Measurements from ENCODE around the gene NXF1. TPM values are rescaled to one million over a fixed set of nuclear protein-coding genes. Genes with fewer than 3 reads are reported as not detected.

Gene NXF1
- polyA plus RNA-seq, 2 donors, result 77.9 to 84.7 TPM

DNA sequence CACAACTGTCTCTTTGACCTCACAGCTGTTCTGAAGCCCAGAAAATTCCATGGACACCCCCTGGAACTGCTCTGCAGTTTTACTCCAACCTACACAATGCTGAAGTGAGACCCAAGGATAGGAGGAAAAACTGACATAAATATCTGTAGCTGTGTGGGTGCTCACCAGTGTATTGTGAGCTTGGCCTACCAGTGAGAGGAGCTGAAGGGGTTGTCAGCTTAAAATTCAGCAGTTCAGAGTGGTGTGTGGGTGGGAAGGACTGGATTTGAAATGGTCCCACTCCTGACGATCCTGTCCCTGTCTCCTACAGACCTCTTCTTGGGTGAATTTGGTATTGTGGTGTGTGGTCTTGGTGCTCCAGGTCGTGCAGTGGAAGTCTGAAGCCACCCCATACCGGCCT lies 15.7 kb downstream of the NXF1 start:
- Histone ChIP-seq H3K4me1 (ENCODE audit: control insufficient read depth in 2 of 2, insufficient read depth in 2 of 2, low read length in 1 of 2) (peaks cover 8 to 9% of the 10 kb centered on the region in 2 donors), H3K27me3 (ENCODE audit: control insufficient read depth in 1 of 2, insufficient read depth in 2 of 2, low read length in 2 of 2) (no peaks in the 10 kb centered on the region)

DNA sequence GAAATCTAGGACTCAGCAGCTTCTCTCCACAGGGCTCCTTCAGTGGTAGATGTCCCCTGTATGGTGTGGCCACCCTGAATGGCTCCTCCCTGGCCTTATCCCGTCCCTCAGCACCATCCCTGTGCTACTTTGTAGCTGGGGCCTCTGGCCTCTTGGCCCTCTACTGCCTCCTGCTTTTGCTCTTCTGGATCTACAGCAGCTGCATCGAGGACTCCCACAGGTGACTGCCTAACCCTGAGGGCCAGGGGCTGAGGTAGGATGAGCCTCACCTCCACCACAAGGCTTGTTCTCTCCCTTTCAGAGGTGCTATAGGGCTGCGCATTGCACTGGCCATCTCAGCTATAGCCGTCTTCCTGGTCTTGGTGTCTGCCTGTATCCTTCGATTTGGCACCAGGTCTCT lies 16.2 kb downstream of the NXF1 start:
- peaks cover 8 to 9% of the 10 kb centered on the region in 2 donors for H3K4me1 ChIP-seq (ENCODE audit: control insufficient read depth in 2 of 2, insufficient read depth in 2 of 2, low read length in 1 of 2)
- WGBS, 2 donors, result 60 to 75% methylated on average over 5 of the region's 5 CpGs

More for the DNA sequence above, 15.7 kb downstream of the NXF1 start:
- peak overlapping the region in 1 of 2 donors; percentile 47 for H3K27ac ChIP-seq (ENCODE audit: low read depth in 2 of 2, low read length in 1 of 2)
- no peaks in the 10 kb centered on the region for H3K9me3 ChIP-seq (ENCODE audit: control insufficient read depth in 2 of 2, insufficient read depth in 1 of 2, low read depth in 1 of 2, low read length in 1 of 2)
- no peak overlapping the region for H3K4me3 ChIP-seq (ENCODE audit: low read depth in 1 of 2, low read length in 2 of 2)
- 58 to 59% methylated on average over 3 of the region's 3 CpGs for WGBS, 2 donors
- peaks cover 0 to 19% of the 10 kb centered on the region in 2 donors for H3K36me3 ChIP-seq (ENCODE audit: control insufficient read depth in 2 of 2, insufficient read depth in 2 of 2, low read length in 1 of 2)

DNA sequence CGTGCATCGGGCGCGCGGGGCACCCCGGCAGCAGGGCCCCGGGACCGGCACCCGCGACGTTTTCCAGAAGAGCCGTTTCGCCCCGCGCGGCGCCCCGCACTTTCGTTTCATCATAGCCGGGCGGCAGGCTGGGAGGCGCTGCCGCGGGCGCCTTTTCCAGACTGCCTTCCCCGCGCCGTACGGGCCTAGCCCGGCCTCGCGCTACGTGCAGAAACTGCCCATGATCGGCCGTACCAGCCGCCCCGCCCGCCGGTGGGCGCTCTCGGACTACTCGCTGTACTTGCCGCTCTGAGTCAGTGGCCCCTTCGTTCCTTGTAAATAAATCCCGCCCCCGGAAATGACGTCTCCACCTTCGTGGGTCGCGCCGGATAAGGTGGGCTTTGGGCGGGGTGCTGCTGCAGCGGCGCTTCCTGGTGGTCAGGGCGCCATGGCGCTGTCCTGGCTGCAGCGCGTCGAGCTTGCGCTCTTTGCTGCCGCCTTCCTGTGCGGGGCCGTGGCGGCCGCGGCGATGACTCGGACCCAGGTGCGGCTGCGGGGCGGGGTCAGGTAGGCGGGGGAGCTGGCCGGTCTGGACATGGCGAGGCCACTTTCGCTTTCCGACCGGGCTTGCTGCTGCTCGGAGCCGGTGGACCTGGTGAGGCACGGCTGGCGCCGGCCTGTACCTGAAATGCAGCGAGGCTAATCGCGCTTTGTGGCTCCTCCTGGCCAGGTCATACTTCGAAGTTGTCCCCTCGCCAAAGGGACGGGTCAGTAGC lies 18.1 kb downstream of the NXF1 start, which contains the start of gene TMEM179B:
Gene TMEM179B (plus strand): TSS at position 398 of the 755 bp plus-strand sequence. CDS start 30 bp downstream, at position 428.
- no peaks in the 10 kb centered on the region for H3K27me3 ChIP-seq (ENCODE audit: control insufficient read depth in 1 of 2, insufficient read depth in 2 of 2, low read length in 2 of 2)
- peaks cover 0 to 15% of the 10 kb centered on the region in 2 donors for H3K36me3 ChIP-seq (ENCODE audit: control insufficient read depth in 2 of 2, insufficient read depth in 2 of 2, low read length in 1 of 2)
- no peaks in the 10 kb centered on the region for H3K9me3 ChIP-seq (ENCODE audit: control insufficient read depth in 2 of 2, insufficient read depth in 1 of 2, low read depth in 1 of 2, low read length in 1 of 2)
- peak within 1 kb of the TSS; percentile 99 to 100 for H3K27ac ChIP-seq (ENCODE audit: low read depth in 2 of 2, low read length in 1 of 2)
- peak within 1 kb of the TSS; percentile 79 to 89 for H3K4me3 ChIP-seq (ENCODE audit: low read depth in 1 of 2, low read length in 2 of 2)
- 0% methylated on average over 86 to 88 of the region's 88 CpGs for WGBS, 2 donors
- peaks cover 5% of the 10 kb centered on the region in 2 donors for H3K4me1 ChIP-seq (ENCODE audit: control insufficient read depth in 2 of 2, insufficient read depth in 2 of 2, low read length in 1 of 2)

More for the DNA sequence above, 16.2 kb downstream of the NXF1 start:
- Histone ChIP-seq H3K27ac (ENCODE audit: low read depth in 2 of 2, low read length in 1 of 2) (peak overlapping the region in 1 of 2 donors; percentile 35), H3K27me3 (ENCODE audit: control insufficient read depth in 1 of 2, insufficient read depth in 2 of 2, low read length in 2 of 2) (no peaks in the 10 kb centered on the region), H3K36me3 (ENCODE audit: control insufficient read depth in 2 of 2, insufficient read depth in 2 of 2, low read length in 1 of 2) (peaks cover 0 to 15% of the 10 kb centered on the region in 2 donors), H3K9me3 (ENCODE audit: control insufficient read depth in 2 of 2, insufficient read depth in 1 of 2, low read depth in 1 of 2, low read length in 1 of 2) (no peaks in the 10 kb centered on the region), H3K4me3 (ENCODE audit: low read depth in 1 of 2, low read length in 2 of 2) (peak overlapping the region in 1 of 2 donors; percentile 11)

DNA sequence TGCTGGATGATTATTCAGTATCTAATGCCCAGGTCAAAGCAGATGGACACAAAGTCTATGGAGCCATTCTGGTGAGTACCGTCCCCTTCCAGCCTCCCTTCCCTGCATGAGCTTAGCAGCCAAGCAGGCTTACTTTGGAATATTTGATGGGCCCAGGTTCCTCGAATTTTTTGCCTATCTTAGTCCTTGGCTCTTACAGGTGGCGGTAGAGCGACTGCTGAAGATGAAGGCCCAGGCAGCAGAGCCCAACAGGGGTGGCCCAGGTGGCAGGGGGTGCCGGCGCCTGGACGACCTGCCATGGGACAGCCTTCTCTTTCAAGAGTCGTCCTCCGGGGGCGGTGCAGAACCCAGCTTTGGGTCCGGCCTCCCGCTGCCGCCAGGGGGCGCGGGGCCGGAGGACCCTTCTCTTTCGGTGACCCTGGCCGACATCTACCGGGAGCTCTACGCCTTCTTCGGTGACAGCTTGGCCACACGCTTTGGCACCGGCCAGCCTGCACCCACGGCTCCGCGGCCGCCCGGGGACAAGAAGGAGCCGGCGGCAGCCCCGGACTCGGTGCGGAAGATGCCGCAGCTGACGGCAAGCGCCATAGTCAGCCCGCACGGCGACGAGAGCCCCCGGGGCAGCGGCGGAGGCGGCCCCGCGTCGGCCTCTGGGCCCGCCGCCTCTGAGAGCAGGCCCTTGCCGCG lies 18.8 kb downstream of the NXF1 start:
- H3K9me3 ChIP-seq (ENCODE audit: control insufficient read depth in 2 of 2, insufficient read depth in 1 of 2, low read depth in 1 of 2, low read length in 1 of 2), result no peaks in the 10 kb centered on the region
- no peaks in the 10 kb centered on the region for H3K27me3 ChIP-seq (ENCODE audit: control insufficient read depth in 1 of 2, insufficient read depth in 2 of 2, low read length in 2 of 2)
- H3K4me3 ChIP-seq (ENCODE audit: low read depth in 1 of 2, low read length in 2 of 2), result peak overlapping the region; percentile 79 to 89
- H3K4me1 ChIP-seq (ENCODE audit: control insufficient read depth in 2 of 2, insufficient read depth in 2 of 2, low read length in 1 of 2), result peaks cover 2 to 4% of the 10 kb centered on the region in 2 donors
- peaks cover 0 to 18% of the 10 kb centered on the region in 2 donors for H3K36me3 ChIP-seq (ENCODE audit: control insufficient read depth in 2 of 2, insufficient read depth in 2 of 2, low read length in 1 of 2)
- H3K27ac ChIP-seq (ENCODE audit: low read depth in 2 of 2, low read length in 1 of 2), result peak overlapping the region; percentile 99 to 100
- WGBS, 2 donors, result 1% methylated on average over 48 to 51 of the region's 51 CpGs

DNA sequence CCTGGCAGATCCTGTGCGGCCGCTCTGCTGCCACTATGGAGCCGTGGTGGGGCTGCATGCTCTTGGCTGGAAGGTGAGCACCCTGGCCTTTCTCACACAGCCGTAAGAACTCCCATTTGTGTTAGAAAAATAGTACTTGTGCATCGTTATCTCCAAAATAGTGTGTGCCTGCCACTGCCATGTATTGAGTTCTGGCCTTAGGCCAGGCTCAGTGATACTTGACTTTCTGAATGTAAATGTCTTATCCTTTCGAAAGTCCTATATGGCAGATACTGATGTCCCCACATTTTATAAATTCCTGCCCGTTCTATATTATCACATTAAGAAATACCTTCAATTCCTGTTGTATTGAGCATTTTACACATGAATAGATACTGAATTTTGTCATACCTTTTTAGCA lies 22.5 kb downstream of the NXF1 start:
- Histone ChIP-seq H3K36me3 (ENCODE audit: control insufficient read depth in 2 of 2, insufficient read depth in 2 of 2, low read length in 1 of 2) (peaks cover 0 to 19% of the 10 kb centered on the region in 2 donors), H3K4me1 (ENCODE audit: control insufficient read depth in 2 of 2, insufficient read depth in 2 of 2, low read length in 1 of 2) (peaks cover 0 to 4% of the 10 kb centered on the region in 2 donors), H3K9me3 (ENCODE audit: control insufficient read depth in 2 of 2, insufficient read depth in 1 of 2, low read depth in 1 of 2, low read length in 1 of 2) (no peaks in the 10 kb centered on the region), H3K27me3 (ENCODE audit: control insufficient read depth in 1 of 2, insufficient read depth in 2 of 2, low read length in 2 of 2) (no peaks in the 10 kb centered on the region), H3K27ac (ENCODE audit: low read depth in 2 of 2, low read length in 1 of 2) (no peak overlapping the region), H3K4me3 (ENCODE audit: low read depth in 1 of 2, low read length in 2 of 2) (no peak overlapping the region)
- WGBS, 2 donors, result 93 to 97% methylated on average over 7 of the region's 7 CpGs

DNA sequence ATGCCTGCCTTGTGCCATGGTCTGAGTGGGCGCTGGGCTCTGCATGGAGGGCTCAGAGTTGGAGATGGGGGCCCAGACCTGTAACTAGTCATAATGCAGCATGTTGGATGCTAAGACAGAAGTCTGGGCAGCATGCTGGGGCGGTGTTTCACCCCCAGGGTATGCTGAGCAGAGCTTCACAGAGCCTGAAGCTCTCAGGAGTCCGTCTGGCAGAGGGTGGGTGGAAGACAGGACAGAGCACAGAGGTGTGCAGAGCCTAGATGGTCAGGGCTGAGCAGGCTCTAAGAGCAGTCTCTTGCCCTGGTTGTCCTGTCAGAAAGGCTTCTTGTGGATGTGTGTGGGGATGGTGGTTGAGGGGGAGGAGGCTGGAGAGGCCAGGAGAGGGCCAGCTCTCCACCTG lies 26.8 kb downstream of the NXF1 start:
- H3K27me3 ChIP-seq (ENCODE audit: control insufficient read depth in 1 of 2, insufficient read depth in 2 of 2, low read length in 2 of 2), result no peaks in the 10 kb centered on the region
- H3K4me3 ChIP-seq (ENCODE audit: low read depth in 1 of 2, low read length in 2 of 2), result no peak overlapping the region
- peaks cover 0 to 29% of the 10 kb centered on the region in 2 donors for H3K36me3 ChIP-seq (ENCODE audit: control insufficient read depth in 2 of 2, insufficient read depth in 2 of 2, low read length in 1 of 2)
- no peaks in the 10 kb centered on the region for H3K9me3 ChIP-seq (ENCODE audit: control insufficient read depth in 2 of 2, insufficient read depth in 1 of 2, low read depth in 1 of 2, low read length in 1 of 2)
- no peak overlapping the region for H3K27ac ChIP-seq (ENCODE audit: low read depth in 2 of 2, low read length in 1 of 2)
- peaks cover 0 to 3% of the 10 kb centered on the region in 2 donors for H3K4me1 ChIP-seq (ENCODE audit: control insufficient read depth in 2 of 2, insufficient read depth in 2 of 2, low read length in 1 of 2)
- WGBS, 2 donors, result 85 to 89% methylated on average over 3 of the region's 3 CpGs

DNA sequence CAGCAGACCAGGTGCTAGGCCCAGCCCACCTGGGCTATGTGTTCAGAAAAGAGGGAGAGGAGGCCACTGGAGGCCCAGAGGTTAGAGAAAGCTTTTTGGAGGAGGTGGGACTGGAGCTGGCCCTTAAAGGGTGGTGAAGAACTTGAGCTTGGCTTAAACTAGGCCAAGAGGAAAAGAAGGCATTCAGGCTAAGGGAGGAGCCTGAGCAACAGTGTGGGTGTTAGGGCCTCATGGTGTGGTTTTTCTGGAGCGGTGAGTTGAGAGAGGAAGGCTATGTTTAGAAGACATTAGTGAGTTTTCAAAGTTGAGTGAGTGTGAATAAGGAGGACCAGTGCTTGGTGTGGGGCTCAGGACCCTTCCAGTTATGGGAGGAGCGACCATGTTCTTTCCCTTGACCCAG lies 27.9 kb downstream of the NXF1 start:
- no peaks in the 10 kb centered on the region for H3K27me3 ChIP-seq (ENCODE audit: control insufficient read depth in 1 of 2, insufficient read depth in 2 of 2, low read length in 2 of 2)
- 83 to 88% methylated on average over 2 of the region's 2 CpGs for WGBS, 2 donors
- H3K27ac ChIP-seq (ENCODE audit: low read depth in 2 of 2, low read length in 1 of 2), result no peak overlapping the region
- no peaks in the 10 kb centered on the region for H3K9me3 ChIP-seq (ENCODE audit: control insufficient read depth in 2 of 2, insufficient read depth in 1 of 2, low read depth in 1 of 2, low read length in 1 of 2)
- H3K4me3 ChIP-seq (ENCODE audit: low read depth in 1 of 2, low read length in 2 of 2), result no peak overlapping the region
- H3K4me1 ChIP-seq (ENCODE audit: control insufficient read depth in 2 of 2, insufficient read depth in 2 of 2, low read length in 1 of 2), result peaks cover 0 to 3% of the 10 kb centered on the region in 2 donors
- H3K36me3 ChIP-seq (ENCODE audit: control insufficient read depth in 2 of 2, insufficient read depth in 2 of 2, low read length in 1 of 2), result peaks cover 0 to 26% of the 10 kb centered on the region in 2 donors

DNA sequence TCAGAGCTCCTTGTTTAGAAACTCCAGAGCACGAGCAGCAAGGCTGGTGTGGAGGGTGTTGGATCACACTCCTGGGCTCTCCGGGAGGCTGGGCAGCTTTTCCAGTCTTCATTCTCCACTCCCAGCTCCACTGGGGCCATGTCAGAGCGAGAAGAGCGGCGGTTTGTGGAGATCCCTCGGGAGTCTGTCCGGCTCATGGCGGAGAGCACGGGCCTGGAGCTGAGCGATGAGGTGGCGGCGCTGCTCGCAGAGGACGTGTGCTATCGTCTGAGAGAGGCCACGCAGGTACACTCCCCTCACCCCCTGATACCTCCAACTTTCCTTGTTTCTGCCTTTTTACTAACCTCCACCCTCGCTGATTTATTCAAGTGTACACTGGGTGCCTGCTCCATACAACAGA lies 29.6 kb downstream of the NXF1 start:
- Histone ChIP-seq H3K4me1 (ENCODE audit: control insufficient read depth in 2 of 2, insufficient read depth in 2 of 2, low read length in 1 of 2) (peaks cover 0 to 3% of the 10 kb centered on the region in 2 donors), H3K27me3 (ENCODE audit: control insufficient read depth in 1 of 2, insufficient read depth in 2 of 2, low read length in 2 of 2) (no peaks in the 10 kb centered on the region), H3K9me3 (ENCODE audit: control insufficient read depth in 2 of 2, insufficient read depth in 1 of 2, low read depth in 1 of 2, low read length in 1 of 2) (no peaks in the 10 kb centered on the region), H3K4me3 (ENCODE audit: low read depth in 1 of 2, low read length in 2 of 2) (no peak overlapping the region), H3K27ac (ENCODE audit: low read depth in 2 of 2, low read length in 1 of 2) (no peak overlapping the region), H3K36me3 (ENCODE audit: control insufficient read depth in 2 of 2, insufficient read depth in 2 of 2, low read length in 1 of 2) (peaks cover 0 to 20% of the 10 kb centered on the region in 2 donors)
- WGBS, 2 donors, result 91 to 94% methylated on average over 17 of the region's 17 CpGs

DNA sequence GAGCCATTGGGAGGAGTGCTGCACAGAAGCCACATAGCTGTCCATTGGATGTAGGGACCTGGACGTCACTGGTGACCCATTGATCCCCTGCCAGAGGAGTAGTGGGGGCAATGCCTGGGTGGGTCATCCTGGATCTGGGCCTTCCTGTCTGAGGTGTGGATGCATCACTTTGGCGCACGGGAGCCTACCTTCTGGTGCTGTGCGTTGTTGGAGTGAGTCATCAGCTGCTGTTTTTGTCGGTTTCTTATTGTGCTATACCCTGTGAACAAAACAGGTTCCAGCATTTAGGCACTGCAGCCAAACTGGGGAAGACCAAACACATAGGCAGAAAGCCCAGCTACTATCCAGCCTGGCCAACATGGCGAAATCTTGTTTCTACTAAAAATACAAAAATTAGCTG lies 30.8 kb downstream of the NXF1 start:
- H3K4me3 ChIP-seq (ENCODE audit: low read depth in 1 of 2, low read length in 2 of 2), result no peak overlapping the region
- peaks cover 0 to 20% of the 10 kb centered on the region in 2 donors for H3K36me3 ChIP-seq (ENCODE audit: control insufficient read depth in 2 of 2, insufficient read depth in 2 of 2, low read length in 1 of 2)
- peaks cover 0 to 3% of the 10 kb centered on the region in 2 donors for H3K4me1 ChIP-seq (ENCODE audit: control insufficient read depth in 2 of 2, insufficient read depth in 2 of 2, low read length in 1 of 2)
- H3K9me3 ChIP-seq (ENCODE audit: control insufficient read depth in 2 of 2, insufficient read depth in 1 of 2, low read depth in 1 of 2, low read length in 1 of 2), result no peaks in the 10 kb centered on the region
- H3K27me3 ChIP-seq (ENCODE audit: control insufficient read depth in 1 of 2, insufficient read depth in 2 of 2, low read length in 2 of 2), result no peaks in the 10 kb centered on the region
- peak overlapping the region; percentile 65 to 69 for H3K27ac ChIP-seq (ENCODE audit: low read depth in 2 of 2, low read length in 1 of 2)
- WGBS, 2 donors, result 59 to 73% methylated on average over 6 of the region's 6 CpGs

Data from esophagus (tissue), 2 donors.